Esophagus (tissue), 2 donors: ENCODE results near the gene SMAD4. TPM values are rescaled to one million over a fixed set of nuclear protein-coding genes. Genes with fewer than 3 reads are reported as not detected.

Source experiments
- H3K27ac ChIP-seq, 2 donors: one replicate each; pipeline ENCODE4 v1.5.1; 2013; ENCODE audit warnings: low read depth in 2 of 2, mild to moderate bottlenecking in 2 of 2, inconsistent platforms in 1 of 2, low read length in 1 of 2, moderate library complexity in 1 of 2
- H3K27me3 ChIP-seq, 2 donors: one replicate each; pipeline ENCODE4 v1.6.1; 2013; ENCODE audit warnings: low read length in 2 of 2, control low read depth in 1 of 2, mild to moderate bottlenecking in 1 of 2; ENCODE audit not compliant: insufficient read depth in 2 of 2, control insufficient read depth in 1 of 2
- H3K36me3 ChIP-seq, 2 donors: one replicate each; pipeline ENCODE4 v1.6.1; 2013; ENCODE audit warnings: low read length in 1 of 2; ENCODE audit not compliant: control insufficient read depth in 2 of 2, insufficient read depth in 2 of 2
- H3K4me1 ChIP-seq, 2 donors: one replicate each; pipeline ENCODE4 v1.6.1; 2013; ENCODE audit warnings: low read length in 1 of 2; ENCODE audit not compliant: control insufficient read depth in 2 of 2, insufficient read depth in 2 of 2
- H3K4me3 ChIP-seq, 2 donors: one replicate each; pipeline ENCODE4 v1.5.1; 2013; ENCODE audit warnings: low read length in 2 of 2, mild to moderate bottlenecking in 2 of 2, low read depth in 1 of 2, moderate library complexity in 1 of 2
- H3K9me3 ChIP-seq, 2 donors: one replicate each; pipeline ENCODE4 v1.6.1; 2013; ENCODE audit warnings: mild to moderate bottlenecking in 2 of 2, low read depth in 1 of 2, low read length in 1 of 2, moderate library complexity in 1 of 2; ENCODE audit not compliant: control insufficient read depth in 2 of 2, insufficient read depth in 1 of 2
- WGBS, 2 donors: extraction: QIAGEN DNeasy Blood & Tissue Kit; methylation state at CpG; one replicate each; pipeline ENCODE4 v1.1.7; 2013; 5-methylcytosine and 5-hydroxymethylcytosine counted together
- polyA plus RNA-seq, 2 donors: library from polyadenylated mRNA; stranded (reverse); fragments of 200-250 nt; gene quantifications; one replicate each; pipeline ENCODE4 v1.2.3, GENCODE V29; 2013
- donor health status: healthy with polysubstance abuse.
- donor health status: Bipolar disorder and iron deficiency.

Gene SMAD4
- 10 to 100 TPM in 1 of 2 donors, 1 to 10 TPM in 1; 6.1 to 16.3 TPM for polyA plus RNA-seq

GRCh38 chr18:51029694-51030536 is at the start of gene SMAD4:
TSS of gene SMAD4 (plus strand) at chr18:51030213. CDS start at chr18:51047047, 16,834 bp downstream.
- H3K4me1 ChIP-seq: peaks cover 3% of the 10 kb centered on the region in 2 donors
- WGBS, 2 donors: 0 to 1% methylated on average over 58 to 79 of the region's 79 CpGs

GRCh38 chr18:50981381-50981780 is 48.6 kb upstream of the SMAD4 start:
- no peak overlapping the region for H3K4me3 ChIP-seq
- H3K4me1 ChIP-seq: no peaks in the 10 kb centered on the region
- H3K36me3 ChIP-seq: peaks cover 6 to 7% of the 10 kb centered on the region in 2 donors
- H3K27me3 ChIP-seq: no peaks in the 10 kb centered on the region
- H3K27ac ChIP-seq: no peak overlapping the region
- 72 to 84% methylated on average over 1 of the region's 1 CpG for WGBS, 2 donors
- H3K9me3 ChIP-seq: peaks cover 0 to 6% of the 10 kb centered on the region in 2 donors

More at GRCh38 chr18:51029694-51030536, at the start of gene SMAD4:
- no peaks in the 10 kb centered on the region for H3K9me3 ChIP-seq
- no peaks in the 10 kb centered on the region for H3K27me3 ChIP-seq
- peaks cover 0 to 2% of the 10 kb centered on the region in 2 donors for H3K36me3 ChIP-seq
- H3K27ac ChIP-seq: peak within 1 kb of the TSS; percentile 99
- peak within 1 kb of the TSS; percentile 95 to 98 for H3K4me3 ChIP-seq

- H3K36me3 ChIP-seq: peaks cover 2% of the 10 kb centered on the region in 2 donors
Observed at GRCh38 chr18:50982086-50982801, 47.8 kb upstream of the SMAD4 start.

GRCh38 chr18:50982802-50983179 is 47.2 kb upstream of the SMAD4 start:
- no peak overlapping the region for H3K4me3 ChIP-seq
- no peaks in the 10 kb centered on the region for H3K27me3 ChIP-seq
- no peaks in the 10 kb centered on the region for H3K4me1 ChIP-seq
- H3K9me3 ChIP-seq: no peaks in the 10 kb centered on the region
- 91% methylated on average over 3 of the region's 3 CpGs for WGBS, 2 donors
- no peak overlapping the region for H3K27ac ChIP-seq
- no peaks in the 10 kb centered on the region for H3K36me3 ChIP-seq

More at GRCh38 chr18:50982086-50982801, 47.8 kb upstream of the SMAD4 start:
- Histone ChIP-seq H3K4me3 (no peak overlapping the region), H3K9me3 (peaks cover 0 to 2% of the 10 kb centered on the region in 2 donors), H3K27ac (no peak overlapping the region), H3K4me1 (no peaks in the 10 kb centered on the region), H3K27me3 (no peaks in the 10 kb centered on the region)
- 81 to 87% methylated on average over 8 of the region's 8 CpGs for WGBS, 2 donors

GRCh38 chr18:50986360-50987087 is 43.5 kb upstream of the SMAD4 start:
- Histone ChIP-seq H3K36me3 (no peaks in the 10 kb centered on the region), H3K27ac (no peak overlapping the region), H3K4me3 (no peak overlapping the region), H3K9me3 (no peaks in the 10 kb centered on the region), H3K4me1 (no peaks in the 10 kb centered on the region), H3K27me3 (no peaks in the 10 kb centered on the region)
- 74 to 84% methylated on average over 2 of the region's 2 CpGs for WGBS, 2 donors

- H3K36me3 ChIP-seq: no peaks in the 10 kb centered on the region
- WGBS, 2 donors: 41 to 49% methylated on average over 2 of the region's 2 CpGs
- H3K4me1 ChIP-seq: no peaks in the 10 kb centered on the region
- no peaks in the 10 kb centered on the region for H3K27me3 ChIP-seq
- no peaks in the 10 kb centered on the region for H3K9me3 ChIP-seq
- H3K4me3 ChIP-seq: no peak overlapping the region
- H3K27ac ChIP-seq: no peak overlapping the region
Observed at GRCh38 chr18:50987261-50987660, 42.8 kb upstream of the SMAD4 start.

GRCh38 chr18:50989711-50990110 is 40.3 kb upstream of the SMAD4 start:
- Histone ChIP-seq H3K4me1 (no peaks in the 10 kb centered on the region), H3K9me3 (no peaks in the 10 kb centered on the region), H3K36me3 (no peaks in the 10 kb centered on the region), H3K27me3 (no peaks in the 10 kb centered on the region), H3K4me3 (no peak overlapping the region), H3K27ac (no peak overlapping the region)
- WGBS, 2 donors: 93 to 95% methylated on average over 3 of the region's 3 CpGs

- Histone ChIP-seq H3K36me3 (no peaks in the 10 kb centered on the region), H3K4me3 (no peak overlapping the region), H3K27ac (no peak overlapping the region), H3K9me3 (no peaks in the 10 kb centered on the region), H3K27me3 (no peaks in the 10 kb centered on the region), H3K4me1 (no peaks in the 10 kb centered on the region)
- WGBS, 2 donors: 82 to 83% methylated on average over 3 of the region's 3 CpGs
Observed at GRCh38 chr18:50992351-50992762, 37.7 kb upstream of the SMAD4 start.

GRCh38 chr18:50994031-50994430 is 36.0 kb upstream of the SMAD4 start:
- Histone ChIP-seq H3K4me3 (no peak overlapping the region), H3K9me3 (no peaks in the 10 kb centered on the region), H3K36me3 (no peaks in the 10 kb centered on the region), H3K27ac (no peak overlapping the region), H3K27me3 (no peaks in the 10 kb centered on the region), H3K4me1 (no peaks in the 10 kb centered on the region)
- 84 to 88% methylated on average over 2 of the region's 2 CpGs for WGBS, 2 donors
